GM19099 (cell line): Measurements from ENCODE around the gene BNIP1.

Experiments used
- POLR2A ChIP-seq: IDR thresholded peaks from 3 replicates; pipeline ENCODE4 v1.6.1; 2011; ENCODE audit warnings: low read depth; ENCODE audit not compliant: insufficient read length; ENCODE audit errors: extremely low read depth

The BNIP1 gene

GRCh38 chr5:173198049-173198448 lies 53.7 kb downstream of the BNIP1 start:
- no peak for TF ChIP-seq POLR2A

GRCh38 chr5:173200356-173200755 lies 56.0 kb downstream of the BNIP1 start:
- TF ChIP-seq POLR2A = no peak

- no peak for TF ChIP-seq POLR2A
Observed at GRCh38 chr5:173201636-173202265, 57.4 kb downstream of the BNIP1 start.

GRCh38 chr5:173202266-173202875 lies 58.0 kb downstream of the BNIP1 start:
- no peak for TF ChIP-seq POLR2A

GRCh38 chr5:173204185-173204979 lies 60.1 kb downstream of the BNIP1 start:
- TF ChIP-seq POLR2A = no peak

GRCh38 chr5:173205916-173206315 lies 61.6 kb downstream of the BNIP1 start:
- TF ChIP-seq POLR2A = no peak

GRCh38 chr5:173208296-173208695 lies 64.0 kb downstream of the BNIP1 start:
- no peak for TF ChIP-seq POLR2A

GRCh38 chr5:173210877-173211276 lies 66.5 kb downstream of the BNIP1 start:
- TF ChIP-seq POLR2A = no peak

- no peak for TF ChIP-seq POLR2A
Observed at GRCh38 chr5:173211284-173211683, 67.0 kb downstream of the BNIP1 start.

- TF ChIP-seq POLR2A = no peak
Observed at GRCh38 chr5:173213236-173213933, 69.1 kb downstream of the BNIP1 start.
